ENCODE measurements around the gene USP7.

The USP7 gene

GRCh38 chr16:8951447-8952280 lies 12.0 kb downstream of the USP7 start:
- DNase-seq (ENCODE audit: low read depth), result no peak

DNA sequence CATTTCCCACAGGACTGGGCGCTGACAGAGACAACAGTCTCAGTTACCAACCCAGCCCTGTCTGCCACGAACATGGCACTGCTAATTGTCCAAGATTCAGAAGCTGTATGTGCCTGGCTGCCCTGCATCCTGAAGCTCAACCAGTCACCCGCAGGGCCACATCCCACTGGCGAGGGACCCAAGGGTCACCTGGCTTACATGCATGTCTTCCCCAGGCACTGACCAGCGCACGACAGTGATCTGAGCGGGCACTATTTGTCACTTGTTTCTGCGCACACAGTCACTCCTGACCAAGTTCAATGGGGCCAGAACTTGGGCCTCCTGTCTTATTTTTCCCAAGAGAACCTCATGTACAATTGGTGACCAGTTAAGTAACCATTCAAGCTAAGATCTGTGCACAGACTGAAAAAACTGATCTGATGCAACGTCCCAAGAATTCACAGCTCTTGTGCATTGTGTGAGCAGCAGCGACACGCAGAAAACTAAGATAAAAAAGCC lies 13.1 kb downstream of the USP7 start:
- no peak for DNase-seq (ENCODE audit: low read depth)

GRCh38 chr16:8949536-8950418 lies 13.9 kb downstream of the USP7 start:
- no peak for DNase-seq (ENCODE audit: low read depth)

- DNase-seq (ENCODE audit: low read depth), result no peak
Observed at GRCh38 chr16:8948831-8949230, 14.9 kb downstream of the USP7 start.

DNA sequence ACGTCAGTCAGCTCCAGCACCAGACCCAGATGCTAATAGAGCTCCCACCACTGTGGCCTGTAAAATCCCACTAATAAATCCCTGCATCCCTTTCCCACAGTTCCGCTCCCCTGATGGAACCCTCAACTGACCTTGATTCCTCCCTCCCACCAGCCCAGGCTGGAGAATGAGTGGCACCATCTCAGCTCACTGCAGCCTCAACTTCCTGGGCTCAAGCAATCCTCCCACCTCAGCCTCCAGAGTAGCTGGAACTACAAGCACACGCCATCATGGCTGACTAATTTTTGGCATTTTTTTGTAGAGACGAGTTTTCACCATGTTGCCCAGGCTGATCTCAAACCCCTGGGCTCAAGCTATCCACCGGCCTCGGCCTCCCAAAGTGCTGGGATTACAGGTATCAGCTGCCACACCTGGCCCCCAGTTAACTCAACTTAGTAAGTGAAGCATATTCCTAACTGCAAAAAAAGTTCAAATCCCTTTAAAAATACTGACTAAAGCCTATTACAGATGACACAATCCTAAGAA lies 15.6 kb downstream of the USP7 start:
- no peak for DNase-seq (ENCODE audit: low read depth)

- DNase-seq (ENCODE audit: low read depth), result no peak
Observed at GRCh38 chr16:8946544-8946943, 17.2 kb downstream of the USP7 start.

DNA sequence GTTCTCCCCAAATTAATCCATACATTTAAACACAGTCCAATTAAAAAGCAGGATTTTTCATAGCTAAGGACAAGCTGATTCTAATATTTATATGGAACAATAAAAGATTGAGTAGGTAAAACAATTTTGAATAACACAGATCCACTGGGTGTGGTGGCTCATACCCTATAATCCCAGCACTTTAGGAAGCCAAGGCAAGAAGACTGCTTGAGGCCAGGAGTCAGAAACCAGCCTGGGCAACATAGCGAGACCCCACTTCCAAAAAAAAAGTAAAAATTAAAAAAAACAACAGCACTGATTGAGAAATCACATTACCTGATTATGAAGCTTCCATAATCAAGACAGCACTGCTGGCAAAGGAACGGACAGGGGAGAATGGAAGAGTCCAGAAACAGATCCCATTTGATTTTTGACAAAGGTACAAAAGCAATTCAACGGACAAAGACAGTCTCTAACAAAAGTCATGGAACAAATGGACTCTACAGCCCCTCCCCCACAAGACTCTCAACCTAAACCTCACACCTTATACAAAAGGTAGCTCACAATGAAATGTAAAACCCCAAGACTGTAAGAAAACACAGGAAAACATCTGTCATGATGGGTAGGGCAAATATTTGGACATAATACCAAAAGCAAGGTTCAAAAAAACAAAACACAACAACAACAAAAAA lies 17.9 kb downstream of the USP7 start:
- DNase-seq (ENCODE audit: low read depth), result no peak

DNA sequence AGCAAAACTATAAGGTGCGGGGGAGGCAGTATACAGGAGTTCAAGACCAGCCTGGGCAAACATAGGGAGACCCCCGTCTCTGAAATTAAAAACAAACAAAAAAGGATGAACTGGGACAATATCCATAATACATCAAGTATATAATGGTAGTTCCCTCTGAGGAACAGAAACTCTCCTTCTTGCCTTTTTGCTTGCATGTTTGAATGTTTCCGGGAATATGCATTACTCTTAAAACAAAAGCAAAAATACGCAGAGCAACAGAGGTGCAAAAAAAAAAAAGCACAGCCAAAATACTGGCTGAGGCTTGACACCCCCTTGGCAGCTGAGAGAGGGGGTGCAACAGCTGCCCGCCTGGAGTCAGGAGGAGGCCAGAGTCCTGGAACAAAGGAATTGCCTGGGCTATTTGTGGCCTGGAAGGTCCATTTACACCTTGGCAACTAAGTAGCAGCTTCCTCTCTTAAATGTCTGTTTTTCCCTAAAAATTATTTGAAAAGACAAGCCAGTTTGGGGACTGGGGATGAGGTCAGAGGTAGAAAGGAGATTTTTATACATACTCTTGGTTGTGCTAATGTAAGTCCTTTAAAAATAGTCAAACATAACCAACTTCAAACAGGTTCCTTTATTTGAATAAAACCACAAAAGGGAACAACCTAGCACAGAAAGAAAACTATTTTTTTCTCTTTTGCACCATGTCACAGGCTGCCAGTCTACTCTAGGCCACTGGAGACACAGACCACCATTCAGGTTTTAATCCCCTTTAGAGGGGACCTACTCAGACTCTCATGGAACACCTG lies 19.5 kb downstream of the USP7 start:
- no peak for DNase-seq (ENCODE audit: low read depth)

DNA sequence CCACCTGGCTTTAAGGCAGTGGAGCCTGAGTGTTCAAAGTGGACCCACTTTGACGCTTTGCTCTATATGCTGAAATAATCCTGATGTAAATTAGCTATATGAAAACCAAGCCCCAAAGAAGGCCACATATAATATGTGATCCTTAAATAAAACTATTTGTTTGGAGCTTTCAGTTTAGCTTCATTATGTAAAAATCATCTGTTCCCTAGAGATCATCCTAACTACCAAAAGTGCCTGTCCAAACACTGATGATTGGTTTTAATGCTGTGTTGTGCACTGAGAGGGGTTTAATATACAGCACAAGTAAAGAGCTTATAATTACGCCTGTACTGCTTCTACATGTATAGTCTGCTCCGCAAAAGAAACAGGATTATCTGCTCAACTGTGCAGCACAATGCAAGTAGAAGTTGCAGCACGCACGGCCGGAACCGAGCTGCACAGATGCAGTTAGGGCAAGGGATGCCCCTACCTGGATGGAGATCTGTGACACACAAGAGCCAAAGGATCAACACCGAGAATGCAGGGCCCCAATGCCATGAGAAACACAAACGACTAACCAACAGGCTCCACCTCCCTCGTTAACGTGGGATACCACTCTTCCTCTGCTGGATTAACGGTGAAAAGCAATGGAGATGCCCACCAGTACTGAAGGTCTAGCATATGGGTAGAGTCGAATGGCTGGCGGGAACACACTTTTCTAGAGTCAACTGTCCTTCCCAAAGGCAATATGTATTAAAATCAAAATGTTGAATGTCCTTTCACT lies 20.5 kb downstream of the USP7 start:
- DNase-seq (ENCODE audit: low read depth), result no peak

- no peak for DNase-seq (ENCODE audit: low read depth)
Observed at GRCh38 chr16:8941718-8942344, 21.9 kb downstream of the USP7 start.

DNA sequence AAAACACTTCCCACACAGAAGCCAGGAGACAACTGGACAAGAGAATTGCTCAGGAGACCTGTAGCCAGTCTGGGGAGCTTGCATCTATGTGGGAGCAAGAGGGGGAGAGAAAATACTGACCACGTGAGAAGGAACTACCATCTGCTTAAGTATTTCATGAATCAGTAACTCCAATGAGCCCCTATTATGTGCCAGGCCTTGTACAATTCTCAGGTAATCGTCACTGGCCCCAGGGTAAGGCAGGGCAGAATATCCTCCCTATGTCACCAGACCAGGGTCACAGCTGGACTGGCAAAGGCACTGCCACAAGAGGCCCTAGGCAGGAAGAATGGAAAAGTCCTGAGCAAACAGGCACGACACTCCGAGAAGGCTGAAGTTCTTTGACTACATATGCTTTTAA lies 25.9 kb downstream of the USP7 start:
- DNase-seq (ENCODE audit: low read depth), result no peak

DNA sequence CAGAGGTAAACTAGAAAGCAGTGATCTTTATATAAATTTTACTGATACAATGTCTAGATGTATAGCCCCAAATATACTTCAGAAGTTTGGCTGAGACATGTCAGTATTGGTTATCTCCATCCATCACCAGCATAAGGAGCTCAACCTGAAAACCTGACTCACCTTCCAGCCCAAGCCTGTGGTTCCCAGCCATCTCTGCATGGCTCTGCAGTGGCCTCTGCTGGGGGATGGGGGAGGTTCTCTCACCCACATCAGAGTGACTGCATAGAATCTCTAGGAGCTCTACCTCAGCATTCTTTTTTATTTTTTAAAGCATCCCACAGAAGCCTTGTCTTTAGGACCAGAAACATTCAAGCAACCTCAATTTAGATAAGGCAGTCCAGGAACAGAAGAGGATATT lies 27.3 kb downstream of the USP7 start:
- DNase-seq (ENCODE audit: low read depth), result no peak

DNA sequence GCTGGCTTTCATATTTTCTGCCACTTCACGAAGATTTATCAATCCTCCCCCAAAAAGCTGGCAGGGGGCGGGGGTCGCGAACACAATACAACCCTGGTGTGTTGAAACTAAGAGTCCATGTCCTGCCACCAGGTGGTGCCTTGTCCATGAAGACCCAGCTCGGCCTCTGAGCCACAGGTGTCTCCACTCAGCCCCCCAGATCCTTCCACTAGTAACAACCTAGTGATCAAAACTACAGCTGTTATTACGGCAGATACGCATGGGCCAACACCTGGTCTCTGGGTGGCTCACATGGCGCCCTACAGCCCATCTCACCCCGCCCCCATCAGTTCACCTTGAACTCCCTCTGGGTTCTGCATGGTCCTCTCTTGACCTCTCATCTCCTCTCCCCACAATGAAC lies 27.7 kb downstream of the USP7 start:
- no peak for DNase-seq (ENCODE audit: low read depth)

- no peak for DNase-seq (ENCODE audit: low read depth)
Observed at GRCh38 chr16:8934601-8935000, 29.1 kb downstream of the USP7 start.

DNA sequence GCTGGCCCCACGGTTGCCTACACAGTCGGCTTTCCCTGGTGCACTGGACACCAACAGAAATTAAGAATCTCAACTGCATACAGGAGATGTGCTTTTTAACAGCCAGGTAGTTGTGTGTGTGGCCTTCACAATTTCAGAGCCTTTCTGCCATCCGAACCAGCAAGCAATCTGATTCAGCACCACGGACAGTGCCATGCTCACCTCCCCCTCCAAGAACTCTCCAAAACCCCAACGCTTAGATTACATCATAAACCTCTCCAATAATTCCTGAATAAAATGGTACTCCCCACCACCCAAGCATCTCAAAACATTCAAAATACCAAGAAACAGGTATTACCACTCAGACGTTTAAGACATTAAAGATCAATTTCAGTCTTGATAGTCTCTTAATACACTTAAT lies 31.8 kb downstream of the USP7 start:
- DNase-seq (ENCODE audit: low read depth), result peak; percentile 1

DNA sequence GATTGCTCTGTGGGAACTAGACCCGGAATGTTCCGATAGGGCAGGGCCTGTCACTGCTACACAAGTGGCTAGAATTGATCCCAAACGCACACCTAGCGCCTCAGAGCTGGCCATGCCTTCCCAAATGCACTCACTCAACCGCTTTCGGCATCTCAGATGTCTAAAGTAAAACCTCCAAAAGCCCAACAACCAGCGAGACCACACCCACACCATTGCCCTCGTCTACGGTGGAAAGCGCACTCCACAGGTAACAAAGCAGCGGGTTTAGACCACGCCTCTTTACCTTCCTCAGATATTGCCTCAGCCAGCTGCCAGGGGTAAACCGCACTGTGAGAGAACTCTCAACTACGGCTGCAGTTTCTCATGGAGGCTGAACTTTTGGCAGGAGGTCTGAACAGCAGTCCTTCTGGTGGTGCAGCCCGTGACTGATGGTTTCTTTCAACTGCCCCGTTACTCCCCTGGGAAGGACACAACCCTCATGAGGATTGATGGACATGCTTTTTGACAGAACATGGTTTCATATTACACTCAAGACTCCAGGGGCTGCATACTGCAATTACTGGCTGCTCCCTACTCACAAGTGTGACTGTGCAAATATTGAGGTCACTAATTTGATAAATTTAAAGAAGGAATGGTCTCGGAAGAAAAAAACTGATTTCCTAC lies 34.5 kb downstream of the USP7 start:
- DNase-seq (ENCODE audit: low read depth), result no peak

DNA sequence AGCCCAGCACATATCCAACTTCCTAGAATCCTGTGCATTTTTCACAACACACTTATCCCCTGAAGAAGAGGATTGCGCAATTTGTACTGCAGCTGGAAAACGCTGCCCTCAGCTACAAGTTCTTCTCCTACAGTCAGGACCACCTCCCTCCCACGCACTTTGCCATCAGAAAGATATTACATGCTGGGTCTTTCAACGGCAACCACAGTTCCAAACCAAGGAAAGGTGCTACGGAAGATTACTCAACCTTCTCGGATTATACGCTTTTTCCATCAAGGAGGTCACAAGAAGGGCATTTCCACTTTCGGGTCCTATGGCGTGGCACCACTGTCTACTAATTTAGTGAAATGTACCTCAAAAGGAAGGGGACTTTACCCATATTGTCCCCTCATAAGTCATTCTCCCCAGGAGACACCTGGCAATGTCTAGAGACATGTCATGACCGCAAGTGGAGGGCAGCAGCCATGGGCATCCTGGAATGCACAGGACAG lies 35.2 kb downstream of the USP7 start:
- DNase-seq (ENCODE audit: low read depth), result no peak

DNA sequence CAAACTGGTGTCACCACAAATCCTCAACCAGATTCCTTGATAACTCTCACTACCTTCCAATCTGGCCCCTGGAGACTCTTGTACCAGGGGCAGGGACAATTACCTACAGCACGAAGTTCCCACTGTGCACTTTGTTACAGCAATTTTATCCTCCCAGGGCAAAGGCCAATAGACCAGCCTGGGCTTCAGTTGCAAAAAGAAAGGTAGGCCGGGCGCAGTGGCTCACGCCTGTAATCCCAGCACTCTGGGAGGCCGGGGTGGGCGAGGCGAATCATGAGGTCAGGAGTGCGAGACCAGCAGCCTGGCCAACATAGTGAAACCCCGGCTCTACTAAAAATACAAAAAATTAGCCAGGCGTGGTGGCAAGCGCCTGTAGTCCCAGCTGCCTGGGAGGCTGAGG lies 36.9 kb downstream of the USP7 start:
- no peak for DNase-seq (ENCODE audit: low read depth)

- DNase-seq (ENCODE audit: low read depth), result no peak
Observed at GRCh38 chr16:8925455-8925854, 38.3 kb downstream of the USP7 start.

Measured in HS-27A (cell line).